ENCODE measurements around the gene PXDN. TPM values are rescaled to one million over a fixed set of nuclear protein-coding genes. Genes with fewer than 3 reads are reported as not detected.

Gene PXDN
- total and polyA plus RNA-seq, 9 of the 15 experiments (the other 6 are each of a cell fraction or from before 2014, with no cell fraction given) = 0.49 TPM; not detected in 8

GRCh38 chr2:1793868-1794445, 49.6 kb upstream of the PXDN start:
- FAIRE-seq (no peak), DNase-seq (ENCODE audit: extremely low read depth in 1 of 4, low spot score in 3 of 4) (no peak), ATAC-seq (no peak)
- Histone ChIP-seq H3K9ac (ENCODE audit: insufficient read depth in 1 of 2, low read depth in 2 of 2, low read length in 2 of 2) (no peak overlapping the region), H3K79me2 (ENCODE audit: control insufficient read depth, insufficient read depth, low read length) (no peaks in the 10 kb centered on the region), H3K4me3 (no peak overlapping the region), H3K9me3 (replicated peaks; ENCODE audit: control insufficient read depth, insufficient read depth, low read depth, low read length) (no peaks in the 10 kb centered on the region), H3K4me1 (replicated peaks in 1 of 2; ENCODE audit: control insufficient read depth in 2 of 2, insufficient read depth in 2 of 2, low read length in 2 of 2) (no peaks in the 10 kb centered on the region), H3K4me2 (ENCODE audit: insufficient read depth, low read length) (no peak overlapping the region), H3K27me3 (ENCODE audit: control insufficient read depth in 2 of 2, insufficient read depth in 2 of 2, low read length in 2 of 2) (peaks cover 2 to 69% of the 10 kb centered on the region in 2 experiments; a peak in 4 of 5 replicates), H3K36me3 (ENCODE audit: control insufficient read depth, insufficient read depth, low read length) (no peaks in the 10 kb centered on the region), H4K20me1 (replicated peaks; ENCODE audit: control insufficient read depth, insufficient read depth, low read length) (no peaks in the 10 kb centered on the region), H3K27ac (ENCODE audit: extremely low read depth, low read depth, low read length) (no peak overlapping the region), H2AFZ (ENCODE audit: low read depth, low read length) (no peak overlapping the region), H3K9me1 (ENCODE audit: control insufficient read depth, insufficient read depth, low read length) (no peaks in the 10 kb centered on the region)
- ChIA-PET POLR2A (no interaction called here), CTCF (ENCODE audit: low intra/inter-chr PET ratio) (no interaction called here)
- TF ChIP-seq SETDB1 (IDR thresholded peaks at IDR 0.05; ENCODE audit: low read length) = no peak
- TF ChIP-seq CREBBP (IDR thresholded peaks at IDR 0.05; ENCODE audit: low read depth, low read length) = no peak
- TF ChIP-seq CBX2 (IDR thresholded peaks at IDR 0.05; ENCODE audit: insufficient read depth, low read length, poor library complexity, severe bottlenecking) = no peak
- no peak for TF ChIP-seq NFIX (CRISPR knock-in tag; IDR thresholded peaks at IDR 0.05; ENCODE audit: low read depth)
- no peak for TF ChIP-seq KAT7 (CRISPR knock-in tag; IDR thresholded peaks at IDR 0.05; ENCODE audit: borderline replicate concordance)
- no peak for TF ChIP-seq POLR3A (IDR thresholded peaks at IDR 0.05; ENCODE audit: borderline replicate concordance, extremely low read depth, insufficient read depth, insufficient read length)
- TF ChIP-seq ZNF444 (CRISPR knock-in tag; IDR thresholded peaks at IDR 0.05) = no peak
- TF ChIP-seq CBX8 (IDR thresholded peaks at IDR 0.05; ENCODE audit: borderline replicate concordance, extremely low read depth, low read depth, low read length, poor library complexity, severe bottlenecking) = no peak
- no peak for TF ChIP-seq ZNF384 (IDR thresholded peaks at IDR 0.05; ENCODE audit: low read depth, low read length)
- no peak for TF ChIP-seq CAMTA2 (CRISPR knock-in tag; conservative IDR thresholded peaks at IDR 0.05)
- TF ChIP-seq POLR2A (conservative IDR thresholded peaks at IDR 0.05) = no peak
- TF ChIP-seq COPS2 (conservative IDR thresholded peaks at IDR 0.05) = no peak
- no peak for TF ChIP-seq SNRNP70 (optimal IDR thresholded peaks at IDR 0.05; ENCODE audit: low read depth, low read length)
- TF ChIP-seq FUS (optimal IDR thresholded peaks at IDR 0.05; ENCODE audit: low read depth, low read length) = no peak
- TF ChIP-seq HMGXB4 (CRISPR knock-in tag; IDR thresholded peaks at IDR 0.05) = no peak
- TF ChIP-seq CHD4 (IDR thresholded peaks at IDR 0.05; ENCODE audit: insufficient read depth, insufficient replicate concordance, low read depth, low read length, poor library complexity, severe bottlenecking) = no peak
- TF ChIP-seq ESRRB (CRISPR knock-in tag; IDR thresholded peaks at IDR 0.05; ENCODE audit: borderline replicate concordance) = no peak
- 0% methylated on average over 18 of the region's 18 CpGs for WGBS (ENCODE audit: insufficient coverage, low coverage, missing lambda C conversion rate)
- in situ Hi-C loops (cut with MboI) = no loop called here
- intact Hi-C loops (cut with micrococcal nuclease) = no loop called here
- no TSS peak for BruUV-seq (replicated peaks)

All from K562 (cell line).